ENCODE data around the gene HS3ST5.

Gene HS3ST5

DNA sequence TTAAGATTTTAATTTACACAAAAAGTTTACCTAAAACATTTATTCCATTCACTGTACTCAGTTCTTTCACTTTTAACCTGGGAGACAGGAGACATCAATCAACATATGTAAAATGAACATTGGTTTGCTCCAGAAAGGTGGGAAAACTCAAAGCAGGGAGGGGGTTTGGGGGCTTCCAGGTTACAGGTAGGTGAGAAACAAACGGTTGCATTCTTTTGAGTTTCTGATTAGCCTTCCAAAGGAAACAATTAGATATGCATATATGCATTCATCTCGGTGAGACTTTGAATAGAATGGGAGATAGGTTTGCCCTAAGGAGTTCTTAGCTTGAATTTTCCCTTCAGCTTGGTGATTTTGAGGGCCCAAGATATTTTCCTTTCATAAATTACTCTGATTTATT, 333.6 kb downstream of the HS3ST5 start:
- no peak for TF ChIP-seq SIN3A (IDR thresholded peaks at IDR 0.05; ENCODE audit: borderline replicate concordance, insufficient read depth, low read length)
- no peak for TF ChIP-seq FOXP2 (optimal IDR thresholded peaks at IDR 0.05; ENCODE audit: borderline replicate concordance, extremely low read depth, extremely low read length, insufficient read depth)
- TF ChIP-seq TAF1 (IDR thresholded peaks at IDR 0.05; ENCODE audit: borderline replicate concordance, insufficient read depth, low read length): no peak
- no peak for TF ChIP-seq POLR2AphosphoS5 (IDR thresholded peaks at IDR 0.05; ENCODE audit: low read depth, low read length)
- TF ChIP-seq REST (IDR thresholded peaks at IDR 0.05; ENCODE audit: insufficient read depth in 1 of 2, low read depth in 2 of 2, low read length in 2 of 2): no peak

DNA sequence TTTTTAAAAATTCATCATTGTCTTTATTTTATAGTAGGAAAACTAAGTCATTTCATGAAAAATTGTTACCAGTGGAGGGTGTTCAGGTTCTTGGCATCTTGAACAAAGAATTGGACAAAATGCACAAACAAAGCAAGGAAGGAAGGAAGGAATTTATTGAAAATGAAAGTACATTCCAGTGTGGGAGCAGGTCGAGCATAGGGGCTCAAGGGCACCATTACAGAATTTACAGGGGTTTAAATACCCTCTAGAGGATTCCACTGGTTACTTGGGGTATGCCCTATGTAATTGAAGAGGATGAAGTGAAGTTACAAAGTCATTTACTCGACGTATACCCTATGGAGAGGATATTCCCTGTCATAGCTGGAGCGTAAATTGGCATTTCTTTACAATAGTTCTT, 334.5 kb downstream of the HS3ST5 start:
- no peak for TF ChIP-seq POLR2AphosphoS5 (IDR thresholded peaks at IDR 0.05; ENCODE audit: low read depth, low read length)
- no peak for TF ChIP-seq REST (IDR thresholded peaks at IDR 0.05; ENCODE audit: insufficient read depth in 1 of 2, low read depth in 2 of 2, low read length in 2 of 2)
- no peak for TF ChIP-seq FOXP2 (optimal IDR thresholded peaks at IDR 0.05; ENCODE audit: borderline replicate concordance, extremely low read depth, extremely low read length, insufficient read depth)
- TF ChIP-seq TAF1 (IDR thresholded peaks at IDR 0.05; ENCODE audit: borderline replicate concordance, insufficient read depth, low read length): no peak
- no peak for TF ChIP-seq SIN3A (IDR thresholded peaks at IDR 0.05; ENCODE audit: borderline replicate concordance, insufficient read depth, low read length)

DNA sequence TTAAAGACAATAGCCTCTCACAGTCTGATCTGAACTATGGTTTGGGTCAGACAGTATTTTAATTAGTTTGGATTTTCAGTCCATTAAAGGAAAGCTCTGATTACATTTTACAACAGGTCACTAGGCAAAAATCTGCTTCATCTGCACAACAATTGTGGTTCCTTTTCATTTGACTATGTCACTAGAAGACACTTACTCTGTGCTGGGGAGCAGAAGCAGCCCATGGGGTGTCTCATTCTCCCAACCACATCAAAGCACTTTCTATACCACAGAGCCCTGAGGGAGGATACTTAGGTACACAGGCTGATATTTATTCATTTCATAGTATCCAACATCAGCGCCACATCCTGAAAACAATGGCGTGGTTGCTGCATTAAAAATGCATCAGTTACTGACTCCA, 335.3 kb downstream of the HS3ST5 start:
- TF ChIP-seq FOXP2 (optimal IDR thresholded peaks at IDR 0.05; ENCODE audit: borderline replicate concordance, extremely low read depth, extremely low read length, insufficient read depth): no peak

All from PFSK-1 (cell line).